SK-N-SH (cell line): ENCODE data around the gene CHPF2.

Experiments used
- EP300 ChIP-seq, 2 experiments: IDR thresholded peaks; 2 replicates each; pipeline versions ENCODE4 v1.4.0 to v1.6.1; 2012; ENCODE audit warnings: borderline replicate concordance in 1 of 2, low read depth in 1 of 2, low read length in 1 of 2
- FOSL2 ChIP-seq: IDR thresholded peaks from 2 replicates; pipeline ENCODE4 v1.4.0; 2012; ENCODE audit warnings: low read depth, mild to moderate bottlenecking, moderate library complexity, borderline replicate concordance
- MXI1 ChIP-seq: IDR thresholded peaks from 2 replicates; pipeline ENCODE4 v1.6.1; 2012; ENCODE audit warnings: mild to moderate bottlenecking, low read depth, low read length, improper control_type of control experiment
- POLR2AphosphoS5 ChIP-seq: IDR thresholded peaks from 2 replicates; pipeline ENCODE4 v1.6.1; 2012; ENCODE audit warnings: low read depth, low read length
- SMC3 ChIP-seq: IDR thresholded peaks from 2 replicates; pipeline ENCODE4 v1.6.1; 2012; ENCODE audit warnings: low read depth, low read length, improper control_type of control experiment
- TCF12 ChIP-seq: IDR thresholded peaks from 2 replicates; pipeline ENCODE4 v1.4.0; 2012
- ZBTB33 ChIP-seq: IDR thresholded peaks from 2 replicates; pipeline ENCODE4 v1.4.0; 2012; ENCODE audit warnings: low read depth, borderline replicate concordance
- TF ChIP-seq, protein P1 (sequence below): fragments of 200-600 bp; sonication (generic); IDR thresholded peaks from 2 replicates; pipeline ENCODE4 v1.6.1; 2017; ENCODE audit warnings: antibody characterized with exemption, mild to moderate bottlenecking, moderate library complexity
- TF ChIP-seq, protein P2 (sequence below): IDR thresholded peaks from 2 replicates; pipeline ENCODE4 v1.4.0; 2012; ENCODE audit warnings: low read depth

- no peak for TF ChIP-seq FOSL2
- TF ChIP-seq, protein P1, sequence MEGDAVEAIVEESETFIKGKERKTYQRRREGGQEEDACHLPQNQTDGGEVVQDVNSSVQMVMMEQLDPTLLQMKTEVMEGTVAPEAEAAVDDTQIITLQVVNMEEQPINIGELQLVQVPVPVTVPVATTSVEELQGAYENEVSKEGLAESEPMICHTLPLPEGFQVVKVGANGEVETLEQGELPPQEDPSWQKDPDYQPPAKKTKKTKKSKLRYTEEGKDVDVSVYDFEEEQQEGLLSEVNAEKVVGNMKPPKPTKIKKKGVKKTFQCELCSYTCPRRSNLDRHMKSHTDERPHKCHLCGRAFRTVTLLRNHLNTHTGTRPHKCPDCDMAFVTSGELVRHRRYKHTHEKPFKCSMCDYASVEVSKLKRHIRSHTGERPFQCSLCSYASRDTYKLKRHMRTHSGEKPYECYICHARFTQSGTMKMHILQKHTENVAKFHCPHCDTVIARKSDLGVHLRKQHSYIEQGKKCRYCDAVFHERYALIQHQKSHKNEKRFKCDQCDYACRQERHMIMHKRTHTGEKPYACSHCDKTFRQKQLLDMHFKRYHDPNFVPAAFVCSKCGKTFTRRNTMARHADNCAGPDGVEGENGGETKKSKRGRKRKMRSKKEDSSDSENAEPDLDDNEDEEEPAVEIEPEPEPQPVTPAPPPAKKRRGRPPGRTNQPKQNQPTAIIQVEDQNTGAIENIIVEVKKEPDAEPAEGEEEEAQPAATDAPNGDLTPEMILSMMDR, result no peak
- no peak for TF ChIP-seq ZBTB33
- TF ChIP-seq EP300 (IDR thresholded peaks at IDR 0.05; ENCODE audit: borderline replicate concordance in 1 of 2, low read depth in 1 of 2, low read length in 1 of 2), result no peak
- TF ChIP-seq MXI1, result no peak
- no peak for TF ChIP-seq POLR2AphosphoS5
- TF ChIP-seq, protein P2, sequence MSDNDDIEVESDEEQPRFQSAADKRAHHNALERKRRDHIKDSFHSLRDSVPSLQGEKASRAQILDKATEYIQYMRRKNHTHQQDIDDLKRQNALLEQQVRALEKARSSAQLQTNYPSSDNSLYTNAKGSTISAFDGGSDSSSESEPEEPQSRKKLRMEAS, result no peak
- TF ChIP-seq TCF12, result no peak
- TF ChIP-seq SMC3, result no peak
These were observed 20.9 kb downstream of the CHPF2 start for GRCh38 chr7:151252961-151253711.
